GM19239 (cell line): ENCODE measurements around the gene GIMAP6.
"Not testable (repeated sequence)": the region's sequence is repeated elsewhere in the genome, so short reads cannot be mapped to it uniquely, and the experiment has no call there.

Experiments
- DNase-seq: peaks from one replicate; pipeline ENCODE4 v3.0.0; 2011; ENCODE audit warnings: low spot score; ENCODE audit not compliant: insufficient read length
- FAIRE-seq: peaks from 2 replicates; lab custom pipeline; 2011; peaks lifted over from hg19 to GRCh38; lab: Jason Lieb, UNC

The GIMAP6 gene

DNA sequence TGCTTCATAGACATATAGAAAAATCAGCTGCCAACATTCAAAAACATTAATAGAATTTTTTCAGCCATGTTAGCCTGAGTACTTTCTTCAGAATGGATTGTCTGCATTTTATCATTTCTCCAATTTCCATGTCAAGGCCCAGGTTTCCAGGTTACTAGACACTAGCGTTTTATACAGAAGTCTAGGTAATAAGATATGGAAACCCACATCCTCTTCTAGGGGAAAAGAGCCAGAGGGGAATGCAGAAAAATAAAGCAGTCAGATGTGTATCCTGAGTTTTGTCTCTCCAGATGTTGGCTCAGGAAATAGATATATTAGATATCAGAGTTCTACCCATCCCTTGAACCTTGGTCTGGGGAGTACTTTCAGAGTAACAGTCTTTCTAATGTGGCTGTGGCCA lies 44.6 kb downstream of the GIMAP6 start:
- DNase-seq (no peak), FAIRE-seq (no peak)

DNA sequence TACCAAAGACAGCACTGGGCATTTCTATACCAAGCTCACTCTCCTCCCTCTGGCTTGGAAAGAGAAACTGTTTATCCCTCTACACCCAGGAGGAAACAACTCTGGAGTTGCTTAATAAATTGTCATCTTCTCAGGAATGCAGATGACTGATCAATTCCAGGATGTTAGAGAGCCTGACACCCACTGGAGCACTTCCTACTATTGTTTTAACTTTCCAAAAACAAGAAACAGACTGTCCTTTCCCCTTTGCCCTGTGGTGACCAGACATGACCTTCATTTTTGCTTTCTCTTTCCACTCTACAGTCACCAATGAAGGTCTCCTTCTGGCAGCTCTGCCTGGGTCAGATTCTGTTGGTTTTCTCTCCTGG lies 45.4 kb downstream of the GIMAP6 start:
- FAIRE-seq (no peak), DNase-seq (no peak)

DNA sequence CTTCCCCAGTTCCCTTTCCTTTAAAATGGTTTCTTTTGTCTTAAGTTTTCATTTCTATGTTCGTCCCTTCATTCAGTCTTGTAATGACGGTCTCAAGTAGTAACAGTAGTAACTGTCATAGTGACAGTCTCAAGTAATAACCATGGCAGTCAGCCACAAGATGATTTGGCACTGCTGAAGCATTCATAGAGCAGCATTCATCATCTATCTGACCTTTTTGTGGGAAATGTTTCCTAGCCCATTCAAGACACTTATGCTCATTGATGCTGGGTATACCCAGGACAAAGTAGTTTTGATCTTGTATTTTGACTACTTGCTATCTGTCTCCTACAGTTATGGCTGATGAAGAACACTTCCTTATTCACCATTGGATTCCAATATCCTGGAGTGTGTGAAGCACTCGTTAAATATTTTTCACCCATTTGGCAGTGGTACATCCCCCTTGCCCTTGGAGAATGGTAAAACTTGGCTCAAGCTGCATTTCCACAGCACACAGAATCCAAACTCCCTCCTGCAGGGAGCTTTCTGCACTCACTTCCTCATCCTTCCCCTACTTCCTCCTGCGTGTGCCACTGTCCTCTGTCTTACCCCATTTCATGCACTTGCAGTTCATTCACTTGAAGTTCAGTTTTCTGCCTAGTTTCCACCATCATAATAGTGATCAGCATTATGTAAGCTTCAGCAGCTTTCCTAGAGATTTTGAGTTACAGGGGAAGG lies 46.0 kb downstream of the GIMAP6 start:
- DNase-seq, result no peak
- no peak for FAIRE-seq

DNA sequence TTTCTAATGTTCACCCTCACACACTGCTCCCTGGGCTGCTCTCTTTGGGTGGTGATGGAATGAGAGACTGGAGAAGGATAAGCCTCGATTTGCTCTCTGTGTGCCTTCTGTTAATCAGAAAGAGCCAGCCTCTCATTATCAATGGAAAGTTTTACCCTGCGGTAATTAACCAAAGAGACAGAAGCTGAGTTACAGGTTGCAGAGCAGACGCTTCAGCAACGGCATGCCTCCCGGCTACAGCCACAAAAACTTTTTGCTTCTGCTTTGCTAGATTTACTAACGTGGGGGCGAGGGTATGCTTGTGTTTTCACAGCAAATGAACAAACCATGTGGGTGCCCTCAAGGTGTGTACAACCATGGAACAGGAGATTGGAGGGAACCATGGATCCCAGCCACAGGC lies 47.0 kb downstream of the GIMAP6 start:
- FAIRE-seq, result no peak
- DNase-seq, result no peak

DNA sequence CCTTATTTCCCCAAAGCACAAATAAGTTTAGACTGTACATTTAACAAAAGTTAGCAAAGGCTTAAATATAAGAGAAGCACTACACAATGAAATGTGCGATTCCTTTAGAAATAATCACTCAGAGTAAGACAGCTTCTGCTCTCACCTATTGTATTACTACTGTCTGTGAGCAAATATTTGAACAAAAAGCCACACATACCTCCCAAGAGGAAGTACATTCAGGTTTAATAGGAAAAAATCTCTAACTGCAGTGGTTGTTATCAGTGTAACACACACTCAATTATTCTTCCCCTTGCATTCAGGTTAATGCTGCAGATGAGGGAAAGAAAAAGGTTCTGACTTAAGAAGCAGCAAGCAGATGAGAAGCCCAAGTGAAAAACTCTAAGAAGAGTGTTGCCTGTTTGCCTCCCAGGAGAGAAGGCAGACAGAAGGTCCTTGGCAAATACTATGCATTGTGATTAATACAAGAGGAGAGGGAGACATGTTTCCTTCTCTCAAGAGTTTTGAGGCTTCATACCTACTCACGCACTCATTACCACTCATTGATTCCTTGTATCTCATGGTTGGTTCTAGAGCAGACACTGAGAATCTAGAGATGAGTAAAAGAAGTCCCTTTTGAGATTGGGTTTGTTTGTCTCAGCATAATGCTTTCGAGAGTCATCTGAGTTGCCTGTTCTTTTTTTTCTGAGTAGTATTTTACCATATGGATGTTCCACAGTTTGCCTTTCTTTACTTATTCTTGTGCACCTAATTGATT lies 51.4 kb downstream of the GIMAP6 start:
- no peak for DNase-seq

DNA sequence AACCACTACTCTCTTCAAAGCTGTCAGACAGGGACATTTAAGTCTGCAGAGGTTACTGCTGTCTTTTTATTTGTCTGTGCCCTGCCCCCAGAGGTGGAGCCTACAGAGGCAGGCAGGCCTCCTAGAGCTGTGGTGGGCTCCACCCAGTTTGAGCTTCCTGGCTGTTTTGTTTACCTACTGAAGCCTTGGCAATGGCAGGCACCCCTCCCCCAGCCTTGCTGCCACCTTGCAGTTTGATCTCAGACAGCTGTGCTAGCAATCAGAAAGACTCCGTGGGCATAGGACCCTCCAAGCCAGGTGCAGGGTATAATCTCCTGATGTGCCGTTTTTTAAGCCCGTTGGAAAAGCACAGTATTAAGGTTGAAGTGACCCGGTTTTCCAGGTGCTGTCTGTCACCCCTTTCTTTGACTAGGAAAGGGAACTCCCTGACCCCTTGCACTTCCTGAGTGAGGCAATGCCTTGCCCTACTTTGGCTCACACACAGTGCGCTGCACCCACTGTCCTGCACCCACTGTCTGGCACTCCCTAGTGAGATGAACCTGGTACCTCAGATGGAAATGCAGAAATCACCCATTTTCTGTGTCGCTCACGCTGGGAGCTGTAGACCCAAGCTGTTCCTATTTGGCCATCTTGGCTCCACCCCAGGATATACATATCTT lies 52.1 kb downstream of the GIMAP6 start:
- not testable (repeated sequence) for FAIRE-seq, DNase-seq

More for the DNA sequence above, 51.4 kb downstream of the GIMAP6 start:
- FAIRE-seq, result no peak
